Gastrocnemius medialis (tissue), 4 donors: ENCODE results near the gene SLCO1B3. TPM values are rescaled to one million over a fixed set of nuclear protein-coding genes. Genes with fewer than 3 reads are reported as not detected.

Experiments used
- ATAC-seq, 2 donors: fragments of 150-250 bp; one replicate each; pipeline ENCODE4 v1.9.1; 2016
- DNase-seq, 2 donors: peaks; one replicate each; pipeline ENCODE4 v3.0.0-alpha.2; 2019
- H3K27ac ChIP-seq, 4 donors: fragments of 200-600 bp; sonication (generic); 1 replicate in 1 of 4; 2 replicates in 3 of 4; pipeline ENCODE4 v1.5.1; 2016 to 2018; ENCODE audit warnings: mild to moderate bottlenecking in 2 of 4, moderate library complexity in 1 of 4
- H3K27me3 ChIP-seq, 3 donors: fragments of 200-600 bp; sonication (generic) in 2 of 3; 1 replicate in 1 of 3; 2 replicates in 2 of 3; pipeline versions ENCODE4 v1.5.1 to v1.6.0; 2016 to 2019; ENCODE audit warnings: mild to moderate bottlenecking in 1 of 3, moderate library complexity in 1 of 3
- H3K36me3 ChIP-seq, 2 donors: fragments of 200-600 bp; sonication (generic) in 1 of 2; one replicate each; pipeline ENCODE4 v1.5.1; 2017 to 2018
- H3K4me1 ChIP-seq, 2 donors: fragments of 200-600 bp; sonication (generic) in 1 of 2; one replicate each; pipeline ENCODE4 v1.5.1; 2016 to 2017; ENCODE audit warnings: mild to moderate bottlenecking in 2 of 2
- H3K4me3 ChIP-seq, 4 donors: fragments of 200-600 bp; sonication (generic) in 3 of 4; 1 replicate in 1 of 4; 2 replicates in 3 of 4; pipeline ENCODE4 v1.5.1; 2016 to 2019; ENCODE audit warnings: mild to moderate bottlenecking in 2 of 4
- H3K9me3 ChIP-seq, 3 donors: fragments of 200-600 bp; sonication (generic) in 2 of 3; 1 replicate in 1 of 3; 2 replicates in 2 of 3; pipeline ENCODE4 v1.5.1; 2016 to 2019
- POLR2A ChIP-seq, 2 donors: fragments of 450-650 bp; IDR thresholded peaks; one replicate each; pipeline ENCODE4 v1.6.1; 2017; ENCODE audit warnings: antibody characterized with exemption in 2 of 2, mild to moderate bottlenecking in 2 of 2, moderate library complexity in 2 of 2
- in situ Hi-C, 4 donors: fragments of 200-750 bp; cut with MboI; loops; one replicate each; pipeline versions ENCODE4 v1.15.0 to v1.8.0; 2017; ENCODE audit warnings: low sequenced_read_pairs in 4 of 4
- intact Hi-C: fragments of 100-400 bp; cut with DNase I; formaldehyde crosslinking; loops from one replicate; pipeline ENCODE4 v1.15.1; 2023; ENCODE audit warnings: low total_unique reads
- total RNA-seq, 4 donors: library from RNA; depleted of rRNA; stranded (reverse); fragments of >200 nt; gene quantifications; one replicate each; pipeline versions ENCODE4 v1.1.0 to v1.2.3, GENCODE V29; 2016
- TF ChIP-seq, protein P1 (sequence below), 5 experiments: fragments of 450-650 bp in 3 of 5; fragments of 200-600 bp in 2 of 5; sonication (generic) in 2 of 5; IDR thresholded peaks in 4 of 5; conservative IDR thresholded peaks in 1 of 5; 1 replicate in 4 of 5; 2 replicates in 1 of 5; pipeline ENCODE4 v1.5.1; 2016 to 2019; ENCODE audit warnings: antibody characterized with exemption in 5 of 5, mild to moderate bottlenecking in 3 of 5, moderate library complexity in 3 of 5

Gene SLCO1B3
- total RNA-seq, 4 donors from 2014 or later, result 0.13 TPM; not detected in 3

DNA sequence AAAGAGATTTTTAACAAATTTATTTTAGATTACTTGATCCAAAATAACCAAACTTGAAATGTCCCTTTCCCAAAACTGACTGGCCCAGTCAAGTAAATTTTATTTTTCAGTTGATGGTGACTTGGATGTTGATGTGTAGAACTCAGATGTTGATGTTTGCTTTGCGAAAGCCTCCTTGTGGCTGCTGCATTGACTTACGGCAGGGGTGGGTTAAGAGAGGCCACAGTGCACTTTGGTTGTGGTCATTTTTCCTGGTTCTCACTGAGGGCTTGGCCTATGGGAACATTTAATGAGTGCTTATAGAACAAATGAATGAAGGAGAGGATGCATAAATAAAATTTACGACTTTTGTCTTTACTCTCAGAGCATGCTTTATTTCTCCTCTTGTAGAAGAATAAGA, 52.6 kb downstream of the SLCO1B3 start:
- intact Hi-C loops (no loop called here), in situ Hi-C loops (no loop called here)
- Histone ChIP-seq H3K27ac (no peak overlapping the region), H3K36me3 (no peaks in the 10 kb centered on the region), H3K4me1 (no peaks in the 10 kb centered on the region), H3K27me3 (no peaks in the 10 kb centered on the region), H3K9me3 (no peaks in the 10 kb centered on the region), H3K4me3 (no peak overlapping the region)
- DNase-seq (no peak), ATAC-seq (no peak)
- no peak for TF ChIP-seq POLR2A (IDR thresholded peaks at IDR 0.05)
- TF ChIP-seq, protein P1, sequence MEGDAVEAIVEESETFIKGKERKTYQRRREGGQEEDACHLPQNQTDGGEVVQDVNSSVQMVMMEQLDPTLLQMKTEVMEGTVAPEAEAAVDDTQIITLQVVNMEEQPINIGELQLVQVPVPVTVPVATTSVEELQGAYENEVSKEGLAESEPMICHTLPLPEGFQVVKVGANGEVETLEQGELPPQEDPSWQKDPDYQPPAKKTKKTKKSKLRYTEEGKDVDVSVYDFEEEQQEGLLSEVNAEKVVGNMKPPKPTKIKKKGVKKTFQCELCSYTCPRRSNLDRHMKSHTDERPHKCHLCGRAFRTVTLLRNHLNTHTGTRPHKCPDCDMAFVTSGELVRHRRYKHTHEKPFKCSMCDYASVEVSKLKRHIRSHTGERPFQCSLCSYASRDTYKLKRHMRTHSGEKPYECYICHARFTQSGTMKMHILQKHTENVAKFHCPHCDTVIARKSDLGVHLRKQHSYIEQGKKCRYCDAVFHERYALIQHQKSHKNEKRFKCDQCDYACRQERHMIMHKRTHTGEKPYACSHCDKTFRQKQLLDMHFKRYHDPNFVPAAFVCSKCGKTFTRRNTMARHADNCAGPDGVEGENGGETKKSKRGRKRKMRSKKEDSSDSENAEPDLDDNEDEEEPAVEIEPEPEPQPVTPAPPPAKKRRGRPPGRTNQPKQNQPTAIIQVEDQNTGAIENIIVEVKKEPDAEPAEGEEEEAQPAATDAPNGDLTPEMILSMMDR (IDR thresholded peaks at IDR 0.05 in 4 of 5, conservative IDR thresholded peaks at IDR 0.05 in 1 of 5), result no peak

DNA sequence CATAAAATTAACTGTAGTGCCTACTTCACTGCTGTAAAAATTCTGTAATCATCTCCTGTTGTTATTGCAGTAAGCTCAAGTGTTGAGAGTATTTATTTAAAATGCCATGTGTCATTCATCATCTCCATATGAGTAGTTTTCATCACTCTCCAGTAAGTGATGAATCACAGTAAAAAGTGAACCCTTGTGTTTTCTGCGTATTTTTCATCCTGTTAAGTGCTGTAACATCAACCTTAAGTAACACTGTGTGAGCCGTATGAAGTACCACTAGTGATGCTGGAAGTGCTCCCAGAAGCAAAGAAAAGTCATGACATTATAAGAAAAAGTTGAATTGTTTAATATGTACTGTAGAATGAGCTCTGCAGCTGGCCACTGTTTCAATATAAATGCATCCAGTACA, 55.4 kb downstream of the SLCO1B3 start:
- Histone ChIP-seq H3K4me3 (no peak overlapping the region), H3K4me1 (no peaks in the 10 kb centered on the region), H3K27me3 (no peaks in the 10 kb centered on the region), H3K9me3 (no peaks in the 10 kb centered on the region), H3K36me3 (no peaks in the 10 kb centered on the region), H3K27ac (no peak overlapping the region)
- in situ Hi-C loops (no loop called here), intact Hi-C loops (no loop called here)
- DNase-seq (no peak), ATAC-seq (no peak)
- TF ChIP-seq, protein P1 (IDR thresholded peaks at IDR 0.05 in 4 of 5, conservative IDR thresholded peaks at IDR 0.05 in 1 of 5), result no peak
- TF ChIP-seq POLR2A (IDR thresholded peaks at IDR 0.05), result no peak

DNA sequence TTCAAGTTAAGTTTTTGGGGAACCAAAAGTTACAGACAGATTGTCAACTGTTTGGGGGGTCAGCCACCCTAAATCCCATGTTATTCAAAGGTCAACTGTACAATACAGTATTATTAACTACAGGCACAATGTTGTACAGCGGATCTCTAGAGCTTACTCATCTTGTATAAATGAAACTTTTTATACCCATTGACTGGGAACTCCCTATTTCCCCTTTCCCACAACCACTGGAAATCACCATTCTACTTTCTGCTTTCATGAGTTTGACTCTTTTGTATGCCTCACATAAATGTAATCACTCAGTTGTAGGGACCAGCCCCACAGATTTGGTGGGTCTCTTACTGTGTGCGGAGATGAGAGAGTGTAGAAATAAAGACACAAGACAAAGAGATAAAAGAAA, 57.8 kb downstream of the SLCO1B3 start:
- Histone ChIP-seq H3K27me3 (no peaks in the 10 kb centered on the region), H3K4me3 (no peak overlapping the region), H3K4me1 (no peaks in the 10 kb centered on the region), H3K36me3 (no peaks in the 10 kb centered on the region), H3K9me3 (no peaks in the 10 kb centered on the region), H3K27ac (no peak overlapping the region)
- no peak for TF ChIP-seq POLR2A (IDR thresholded peaks at IDR 0.05)
- TF ChIP-seq, protein P1 (IDR thresholded peaks at IDR 0.05 in 4 of 5, conservative IDR thresholded peaks at IDR 0.05 in 1 of 5), result no peak
- intact Hi-C loops (no loop called here), in situ Hi-C loops (no loop called here)
- DNase-seq (no peak), ATAC-seq (no peak)

- intact Hi-C loops (no loop called here), in situ Hi-C loops (no loop called here)
- H3K4me3 ChIP-seq, result no peak overlapping the region
- no peaks in the 10 kb centered on the region for H3K9me3 ChIP-seq
- no peak overlapping the region for H3K27ac ChIP-seq
- ATAC-seq, result no peak
- no peaks in the 10 kb centered on the region for H3K36me3 ChIP-seq
- no peak for DNase-seq
- no peak for TF ChIP-seq POLR2A (IDR thresholded peaks at IDR 0.05)
- TF ChIP-seq, protein P1 (IDR thresholded peaks at IDR 0.05 in 4 of 5, conservative IDR thresholded peaks at IDR 0.05 in 1 of 5), result no peak
- no peaks in the 10 kb centered on the region for H3K27me3 ChIP-seq
- no peaks in the 10 kb centered on the region for H3K4me1 ChIP-seq
Observed at GRCh38 chr12:20883288-20883687, 72.8 kb downstream of the SLCO1B3 start.

- H3K27ac ChIP-seq, result no peak overlapping the region
- ATAC-seq (no peak), DNase-seq (no peak)
- no peaks in the 10 kb centered on the region for H3K27me3 ChIP-seq
- H3K4me1 ChIP-seq, result no peaks in the 10 kb centered on the region
- no peaks in the 10 kb centered on the region for H3K9me3 ChIP-seq
- H3K36me3 ChIP-seq, result no peaks in the 10 kb centered on the region
- TF ChIP-seq, protein P1 (IDR thresholded peaks at IDR 0.05 in 4 of 5, conservative IDR thresholded peaks at IDR 0.05 in 1 of 5), result no peak
- no peak for TF ChIP-seq POLR2A (IDR thresholded peaks at IDR 0.05)
- H3K4me3 ChIP-seq, result no peak overlapping the region
- in situ Hi-C loops, result no loop called here
- intact Hi-C loops, result no loop called here
Observed at GRCh38 chr12:20885116-20885515, 74.6 kb downstream of the SLCO1B3 start.
